Fibroblast of peridontal ligament (primary cell): ENCODE measurements around the gene NFATC3.

Experiments used
- DNase-seq: peaks from one replicate; pipeline ENCODE4 v3.0.0-alpha.2; 2010; ENCODE audit errors: extremely low read depth

NFATC3 gene

DNA sequence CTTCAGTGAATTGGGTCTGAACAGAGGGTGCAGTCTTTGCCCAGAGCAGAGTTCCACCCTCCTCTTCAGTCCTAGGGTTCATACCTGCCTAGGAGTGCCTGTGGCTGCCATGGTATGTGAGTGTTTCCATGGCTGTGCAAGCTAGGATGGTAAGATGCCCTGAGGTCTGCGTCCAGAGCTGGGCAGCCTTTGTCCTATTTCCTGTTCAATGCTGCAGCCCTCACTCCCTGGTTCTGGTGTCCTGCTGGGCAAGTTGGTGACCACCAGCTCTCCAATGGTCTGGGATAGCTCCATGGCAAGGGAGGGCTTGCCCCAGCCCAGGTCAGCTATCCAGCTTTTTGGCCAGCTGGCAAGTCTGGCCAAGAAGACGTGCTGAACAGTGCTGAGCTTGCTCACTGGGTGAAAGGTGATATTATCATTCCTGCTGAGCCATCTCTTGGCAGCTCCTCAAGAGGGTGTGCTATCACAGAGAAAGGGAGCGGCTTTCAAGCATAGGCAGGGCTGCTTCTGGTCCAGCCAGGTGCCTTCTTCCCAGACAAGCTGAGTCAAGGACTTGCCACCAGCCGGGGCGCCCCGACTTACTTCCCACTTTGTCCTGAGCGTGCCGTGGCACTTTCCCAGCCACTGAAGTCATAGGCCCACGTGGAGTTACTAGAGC is 13.0 kb upstream of the NFATC3 start:
- DNase-seq = no peak

GRCh38 chr16:68073902-68074760 is 11.0 kb upstream of the NFATC3 start:
- no peak for DNase-seq

- DNase-seq = no peak
These were observed 10.2 kb upstream of the NFATC3 start for GRCh38 chr16:68074850-68075555.

- no peak for DNase-seq
These were observed 9.2 kb upstream of the NFATC3 start for GRCh38 chr16:68075980-68076379.

GRCh38 chr16:68076560-68076959 is 8.6 kb upstream of the NFATC3 start:
- DNase-seq = no peak

DNA sequence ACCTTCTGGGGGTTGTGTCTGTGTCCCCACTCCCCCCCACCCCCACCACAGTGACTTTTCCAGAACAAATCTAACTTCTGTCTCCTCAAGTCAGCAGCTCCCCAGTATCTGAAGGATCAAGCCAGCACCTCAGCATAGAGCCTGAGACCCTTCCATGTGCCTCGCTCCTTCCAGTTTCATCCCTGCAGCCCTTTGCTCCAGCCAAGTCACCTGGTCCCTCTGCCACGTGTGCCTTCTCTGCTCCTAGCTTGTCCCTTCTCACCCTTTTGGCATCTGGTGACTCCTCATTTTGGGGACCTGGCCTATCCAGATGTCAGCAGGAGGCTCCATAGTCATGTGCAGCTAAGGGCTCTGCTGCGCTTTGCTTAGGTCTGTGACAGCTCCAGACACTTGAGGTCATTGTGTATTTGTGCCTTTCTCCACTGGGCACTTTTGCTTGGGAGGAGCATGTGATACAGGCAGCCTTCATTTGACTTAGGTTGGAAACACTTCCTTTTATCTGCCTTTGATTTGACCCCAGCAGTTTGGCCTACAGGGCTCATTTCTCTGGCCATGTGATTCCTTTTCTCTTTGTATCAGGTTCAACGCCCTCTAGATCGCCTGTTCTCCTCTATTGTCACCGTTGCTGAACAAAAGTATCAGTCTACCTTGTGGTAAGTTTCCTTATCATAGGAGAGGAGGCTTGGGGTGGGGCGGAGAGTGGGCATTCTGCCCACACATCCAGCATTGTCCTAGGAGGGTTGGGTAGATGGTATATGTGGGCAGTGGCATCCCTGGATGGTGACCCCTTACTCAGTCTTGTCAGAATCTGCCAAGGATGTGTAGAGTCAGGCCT is 7.1 kb upstream of the NFATC3 start:
- no peak for DNase-seq

DNA sequence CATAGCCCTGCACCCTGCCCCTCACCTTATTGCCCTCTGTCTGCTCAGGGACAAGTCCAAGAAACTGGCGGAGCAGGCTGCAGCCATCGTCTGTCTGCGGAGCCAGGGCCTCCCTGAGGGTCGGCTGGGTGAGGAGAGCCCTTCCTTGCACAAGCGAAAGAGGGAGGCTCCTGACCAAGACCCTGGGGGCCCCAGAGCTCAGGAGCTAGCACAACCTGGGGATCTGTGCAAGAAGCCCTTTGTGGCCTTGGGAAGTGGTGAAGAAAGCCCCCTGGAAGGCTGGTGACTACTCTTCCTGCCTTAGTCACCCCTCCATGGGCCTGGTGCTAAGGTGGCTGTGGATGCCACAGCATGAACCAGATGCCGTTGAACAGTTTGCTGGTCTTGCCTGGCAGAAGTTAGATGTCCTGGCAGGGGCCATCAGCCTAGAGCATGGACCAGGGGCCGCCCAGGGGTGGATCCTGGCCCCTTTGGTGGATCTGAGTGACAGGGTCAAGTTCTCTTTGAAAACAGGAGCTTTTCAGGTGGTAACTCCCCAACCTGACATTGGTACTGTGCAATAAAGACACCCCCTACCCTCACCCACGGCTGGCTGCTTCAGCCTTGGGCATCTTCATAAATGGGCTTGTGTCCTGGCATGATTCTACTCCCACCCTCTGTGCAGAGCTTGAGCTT is 6.3 kb upstream of the NFATC3 start:
- no peak for DNase-seq

DNA sequence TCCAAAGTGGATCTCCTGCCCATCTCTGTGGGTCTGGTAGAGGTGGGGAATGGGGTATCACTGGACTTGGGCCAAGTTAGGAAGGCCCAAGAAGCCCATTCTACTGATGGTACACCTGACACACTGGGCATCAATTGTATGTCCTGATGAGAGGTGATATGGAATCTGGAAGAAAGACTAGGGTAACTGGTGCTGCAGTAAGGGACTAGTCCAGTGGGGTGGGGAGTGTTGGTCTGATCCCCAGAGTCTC is 5.9 kb upstream of the NFATC3 start:
- no peak for DNase-seq

DNA sequence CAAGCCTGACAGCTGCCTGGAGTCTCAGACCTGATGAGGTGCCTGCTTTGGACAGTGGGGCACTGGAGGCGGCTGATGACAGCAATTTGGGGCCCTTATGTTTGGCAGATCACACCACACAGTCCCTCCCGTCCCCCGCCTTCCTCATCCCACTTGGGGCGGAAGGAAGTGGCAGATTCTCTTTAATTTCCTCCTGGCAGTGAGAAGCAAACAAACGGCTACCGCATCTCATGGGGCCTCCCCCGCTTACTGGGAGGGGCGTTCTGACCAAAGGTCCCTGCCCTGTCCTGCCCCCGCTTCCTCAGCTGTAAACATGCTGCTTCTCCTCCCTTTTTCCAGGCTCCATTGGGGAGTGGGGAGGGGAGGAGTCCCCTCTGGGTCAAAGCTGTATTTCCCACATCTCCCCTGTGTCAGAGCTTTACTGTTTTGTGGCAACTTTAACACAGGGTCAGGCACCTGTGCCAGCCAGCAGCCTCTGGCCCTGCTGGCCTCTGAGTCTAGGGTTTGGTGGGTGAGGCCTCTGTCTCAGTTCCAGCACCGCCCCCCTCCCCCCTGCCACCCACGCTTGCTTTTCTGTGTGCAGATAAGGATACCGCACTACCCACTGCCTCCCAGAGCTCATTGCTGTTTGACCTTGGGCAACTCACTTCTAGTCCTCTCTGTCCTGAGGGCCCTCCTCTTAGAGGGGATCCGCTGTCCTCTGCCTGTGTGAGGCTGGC is 5.4 kb upstream of the NFATC3 start:
- no peak for DNase-seq

DNA sequence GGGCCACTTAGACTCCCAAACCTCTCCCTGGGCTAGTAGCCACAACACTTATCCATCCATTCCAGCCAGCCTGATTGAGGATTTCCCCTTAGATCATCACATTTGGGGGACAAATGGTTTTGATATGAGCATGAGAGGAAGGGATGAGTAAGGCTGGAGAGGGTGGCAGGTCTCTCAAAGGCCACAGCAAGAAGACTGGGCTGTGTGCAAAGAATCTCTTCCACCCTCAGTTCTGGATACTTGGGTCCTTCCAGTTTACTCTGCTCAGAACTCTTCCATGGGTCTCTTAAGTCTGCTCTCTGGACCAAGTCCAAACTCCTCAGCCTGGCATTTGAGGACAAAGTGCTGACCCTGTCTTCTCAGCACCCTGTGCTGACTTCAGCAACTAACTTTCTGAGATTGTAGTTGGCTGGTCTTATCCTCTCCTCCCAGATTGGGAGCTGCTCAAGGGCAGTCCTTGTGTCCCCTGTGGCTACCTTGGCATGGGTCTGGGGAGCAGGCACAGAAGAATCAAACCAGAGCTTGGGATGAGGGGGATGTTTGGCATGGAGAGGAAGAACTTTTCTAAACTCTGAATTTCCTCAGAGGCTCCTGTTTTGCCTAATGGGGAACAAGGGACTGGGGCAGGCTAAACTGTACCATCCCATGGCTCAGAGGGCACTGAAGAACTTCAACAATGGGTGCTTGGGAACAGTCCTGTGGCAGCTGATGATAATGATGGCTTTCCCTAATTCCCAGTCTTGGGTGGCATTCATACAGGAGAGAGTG is 3.1 kb upstream of the NFATC3 start:
- DNase-seq = no peak

- DNase-seq = no peak
These were observed 2.4 kb upstream of the NFATC3 start for GRCh38 chr16:68082629-68083238.

DNA sequence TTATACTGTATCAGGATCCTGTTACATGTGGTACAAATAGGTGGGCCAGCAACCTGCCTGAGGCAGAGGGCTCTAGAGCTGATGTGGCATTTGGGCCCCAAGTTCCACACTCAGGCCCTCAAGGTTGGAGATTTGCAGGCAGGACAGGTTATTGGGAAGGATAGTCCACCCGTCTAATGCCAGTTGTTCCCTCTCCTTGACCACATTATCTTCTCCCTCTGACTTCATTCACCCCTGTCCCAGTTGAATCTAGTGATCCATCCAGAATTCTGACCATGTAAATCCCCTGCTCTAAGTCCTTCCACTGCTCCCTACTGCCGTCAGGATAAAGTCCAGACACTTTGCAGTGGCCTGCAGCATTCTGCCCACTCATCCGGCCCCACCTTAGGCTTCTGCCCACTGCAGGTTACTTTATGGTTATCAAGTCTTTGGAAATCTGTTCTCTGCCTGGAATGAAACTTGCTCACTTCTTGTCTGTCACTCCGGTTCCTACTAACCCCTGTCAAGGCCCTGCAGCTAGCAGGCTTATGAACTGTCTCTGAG is 1.9 kb upstream of the NFATC3 start:
- no peak for DNase-seq

- DNase-seq = peak; percentile 44
These were observed 1.2 kb upstream of the NFATC3 start for GRCh38 chr16:68083861-68084503.

DNA sequence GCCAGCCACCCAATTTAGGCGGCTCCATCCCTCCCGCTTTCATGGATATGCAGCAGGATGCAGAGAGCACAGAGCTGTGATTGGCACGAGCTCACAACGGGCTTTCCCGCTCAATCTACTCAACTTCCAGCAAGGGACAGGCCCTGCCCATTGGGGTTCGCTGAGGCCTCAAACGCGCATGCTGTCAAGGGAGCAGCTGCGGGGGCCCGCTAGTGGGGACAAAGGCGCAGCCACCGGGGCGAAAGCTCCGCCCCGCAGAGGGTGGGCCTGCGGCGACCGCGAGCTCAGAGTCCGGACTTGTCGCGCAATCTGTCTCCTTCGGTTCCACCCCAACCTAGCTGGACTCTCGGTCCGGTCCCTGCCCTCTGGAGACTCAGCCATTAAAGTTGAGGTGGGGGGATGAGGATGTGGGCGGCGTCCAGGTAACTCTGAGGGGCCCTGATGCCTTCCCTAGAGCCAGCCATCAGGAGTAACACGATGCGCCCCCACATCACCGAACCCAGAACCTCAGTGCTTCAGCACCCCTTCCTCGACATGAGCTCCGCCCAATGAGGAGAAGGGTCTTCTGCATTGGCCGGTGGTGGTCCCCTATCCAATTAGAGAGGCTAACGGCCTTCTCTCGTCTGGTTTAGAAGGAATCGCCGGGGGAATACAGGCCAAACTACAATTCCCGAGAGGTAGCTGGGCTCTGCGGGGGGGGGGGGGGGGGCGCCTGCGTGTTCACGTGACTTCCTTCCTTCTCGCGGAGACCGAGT is 489 bp upstream of the NFATC3 start:
- peak; percentile 55 for DNase-seq

DNA sequence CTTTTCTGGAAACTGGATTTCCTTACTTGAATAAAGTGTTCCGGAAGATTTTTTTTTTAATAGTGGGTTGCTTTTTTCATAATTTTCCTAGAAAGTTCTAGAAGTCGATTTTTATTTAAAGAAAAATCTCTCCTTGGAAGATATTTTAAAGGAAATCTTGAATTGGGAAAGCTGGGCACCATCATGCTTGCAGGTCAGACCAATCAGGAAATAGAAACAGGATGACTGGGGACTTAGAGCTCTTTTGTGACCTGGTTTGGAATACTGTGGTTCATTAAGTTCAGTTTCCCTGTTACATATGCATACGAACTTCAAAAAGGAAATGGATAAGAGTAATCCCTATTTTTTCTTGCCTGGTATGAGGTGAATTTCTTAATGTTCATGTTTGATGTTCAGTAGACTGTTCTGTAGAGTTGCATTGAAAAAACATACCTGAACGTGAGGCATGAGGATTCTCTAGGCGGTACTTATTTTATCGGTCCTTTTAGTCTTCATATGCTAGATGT is 1.2 kb downstream of the NFATC3 start:
- peak; percentile 58 for DNase-seq

- DNase-seq = peak; percentile 29
These were observed 1.7 kb downstream of the NFATC3 start for GRCh38 chr16:68086860-68087268.

GRCh38 chr16:68087688-68088087 is 2.5 kb downstream of the NFATC3 start:
- DNase-seq = no peak
